Measurements from ENCODE around the gene DNAJC1. TPM values are rescaled to one million over a fixed set of nuclear protein-coding genes. Genes with fewer than 3 reads are reported as not detected.

The DNAJC1 gene
- total and polyA plus RNA-seq, 10 of the 15 experiments (the other 5 are each of a cell fraction or from before 2014, with no cell fraction given), result 2.5 to 39.3 (median 20.4) TPM

GRCh38 chr10:21944727-21945386, 58.7 kb downstream of the DNAJC1 start:
- no peaks in the 10 kb centered on the region for H3K4me1 ChIP-seq (ENCODE audit: control insufficient read depth, insufficient read depth, low read length)
- H2AFZ ChIP-seq (ENCODE audit: control insufficient read depth, low read depth, low read length), result no peak overlapping the region
- no peak overlapping the region for H3K4me2 ChIP-seq (ENCODE audit: control insufficient read depth, insufficient read depth)
- no TSS peak for BruUV-seq (replicated peaks)
- in situ Hi-C loops (cut with MboI) (no loop called here), intact Hi-C loops (cut with micrococcal nuclease; ENCODE audit: unreplicated experiment) (no loop called here)
- no peaks in the 10 kb centered on the region for H3K79me2 ChIP-seq (ENCODE audit: control insufficient read depth, insufficient read depth, low read length)
- H3K27me3 ChIP-seq (replicated peaks in 1 of 2; ENCODE audit: control insufficient read depth in 2 of 2, insufficient read depth in 2 of 2, low read length in 1 of 2), result no peaks in the 10 kb centered on the region
- SMC1A ChIA-PET (ENCODE audit: uncharacterized antibody, unreplicated experiment), result interaction anchor here (1.0 kb wide), 1 partner anchor 20 kb away, joined by 4 read pairs; no protein-coding TSS in a partner anchor
- H3K9me3 ChIP-seq (replicated peaks; ENCODE audit: control insufficient read depth, insufficient read depth, low read length), result no peaks in the 10 kb centered on the region
- TF ChIP-seq RAD21 (IDR thresholded peaks at IDR 0.05; ENCODE audit: insufficient read depth, low read depth, low read length) (no peak), MYC (IDR thresholded peaks at IDR 0.05; ENCODE audit: insufficient read depth, insufficient read length, insufficient replicate concordance, low read length, severe bottlenecking) (no peak), POLR2A (IDR thresholded peaks at IDR 0.05; ENCODE audit: low read depth, low read length) (no peak), E4F1 (IDR thresholded peaks at IDR 0.05; ENCODE audit: borderline replicate concordance, partially characterized antibody) (no peak), ETV6 (conservative IDR thresholded peaks at IDR 0.05 in 1 of 2, IDR thresholded peaks at IDR 0.05 in 1 of 2; ENCODE audit: borderline replicate concordance in 1 of 2, low read depth in 1 of 2) (no peak), ZNF384 (IDR thresholded peaks at IDR 0.05; ENCODE audit: borderline replicate concordance, low read depth, low read length) (no peak), ATF3 (IDR thresholded peaks at IDR 0.05; ENCODE audit: borderline replicate concordance, extremely low read depth, low read depth, low read length) (no peak), CHD2 (IDR thresholded peaks at IDR 0.05; ENCODE audit: borderline replicate concordance, low read depth, low read length) (no peak), STAT3 (IDR thresholded peaks at IDR 0.05; ENCODE audit: low read depth, low read length) (no peak)
- 50% methylated on average over 2 of the region's 2 CpGs for WGBS (ENCODE audit: insufficient coverage, insufficient replicate concordance, low lambda C conversion rate, missing lambda C conversion rate)
- H3K4me3 ChIP-seq, result no peak overlapping the region
- no peak for DNase-seq (ENCODE audit: low read depth, low spot score)
- CTCF ChIA-PET, result interaction anchor here (0.8 to 1.4 kb wide), 3 partner anchors 213 to 449 kb away, joined by 3 read pairs; no protein-coding TSS in a partner anchor
- H4K20me1 ChIP-seq (ENCODE audit: control insufficient read depth, insufficient read depth), result no peaks in the 10 kb centered on the region
- no peak overlapping the region for H3K27ac ChIP-seq (ENCODE audit: control insufficient read depth, insufficient read depth)
- H3K9ac ChIP-seq (ENCODE audit: control insufficient read depth, insufficient read depth, low read length), result no peak overlapping the region
- no peaks in the 10 kb centered on the region for H3K36me3 ChIP-seq (ENCODE audit: control insufficient read depth in 2 of 2, insufficient read depth in 2 of 2, low read length in 1 of 2)
- FAIRE-seq, result no peak
- POLR2A ChIA-PET, result interaction anchor here (1.1 kb wide), 1 partner anchor 11 kb away, joined by 3 read pairs; no protein-coding TSS in a partner anchor
- RAD21 ChIA-PET (ENCODE audit: unreplicated experiment), result no interaction called here
- ATAC-seq, result no peak

All from GM12878 (cell line).